ENCODE results near the gene SYTL3. TPM values are rescaled to one million over a fixed set of nuclear protein-coding genes. Genes with fewer than 3 reads are reported as not detected.
A peak's percentile ranks its signal among the peaks of the same experiment; 100 is the strongest.

SYTL3 gene
- total RNA-seq, 1 experiment from 2014 or later, result 0.28 TPM

- DNase-seq (ENCODE audit: low spot score) (peak; percentile 57), ATAC-seq (peak; percentile 76)
- peaks cover 18% of the 10 kb centered on the region for H3K4me1 Mint-ChIP-seq
- peaks cover 51% of the 10 kb centered on the region for H3K36me3 Mint-ChIP-seq
- CTCF ChIA-PET, result interaction anchor here (1.0 to 1.8 kb wide), 4 partner anchors 24 to 415 kb away, joined by 3 to 11 read pairs (median 5); no protein-coding TSS in a partner anchor
- H3K9me3 Mint-ChIP-seq, result no peaks in the 10 kb centered on the region
- no peak overlapping the region for H3K4me3 Mint-ChIP-seq
- no peaks in the 10 kb centered on the region for H3K27me3 Mint-ChIP-seq (ENCODE audit: low read depth)
- peak overlapping the region; percentile 55 for H3K27ac Mint-ChIP-seq
- no peak for TF ChIP-seq SMAD4 (CRISPR knock-in tag; IDR thresholded peaks at IDR 0.05)
- no peak for TF ChIP-seq AR (CRISPR knock-in tag; IDR thresholded peaks at IDR 0.05)
- no peak for TF ChIP-seq FOXK1 (CRISPR knock-in tag; IDR thresholded peaks at IDR 0.05)
- no peak for TF ChIP-seq MYBL2 (CRISPR knock-in tag; IDR thresholded peaks at IDR 0.05)
- POLR2A ChIA-PET, result no interaction called here
These were observed 20.3 kb upstream of the SYTL3 start for GRCh38 chr6:158629367-158630221.

- DNase-seq (ENCODE audit: low spot score) (no peak), ATAC-seq (no peak)
- TF ChIP-seq NR1H2 (CRISPR knock-in tag; IDR thresholded peaks at IDR 0.05), result no peak
- TF ChIP-seq ELF4 (CRISPR knock-in tag; IDR thresholded peaks at IDR 0.05; ENCODE audit: low read depth), result no peak
- TF ChIP-seq SOX15 (CRISPR knock-in tag; IDR thresholded peaks at IDR 0.05), result no peak
- no peak for TF ChIP-seq ZNF219 (CRISPR knock-in tag; IDR thresholded peaks at IDR 0.05; ENCODE audit: borderline replicate concordance)
- no peak for TF ChIP-seq PRDM15 (CRISPR knock-in tag; IDR thresholded peaks at IDR 0.05)
- no peak for TF ChIP-seq E2F1 (CRISPR knock-in tag; IDR thresholded peaks at IDR 0.05)
- no peak for TF ChIP-seq JUN (CRISPR knock-in tag; IDR thresholded peaks at IDR 0.05)
- TF ChIP-seq USF1 (CRISPR knock-in tag; IDR thresholded peaks at IDR 0.05), result no peak
- no peak for TF ChIP-seq CREB1 (CRISPR knock-in tag; IDR thresholded peaks at IDR 0.05)
- no peak for TF ChIP-seq SMAD4 (CRISPR knock-in tag; IDR thresholded peaks at IDR 0.05)
- TF ChIP-seq NR2C2 (CRISPR knock-in tag; IDR thresholded peaks at IDR 0.05), result no peak
- Mint-ChIP-seq H3K27me3 (ENCODE audit: low read depth) (no peaks in the 10 kb centered on the region), H3K4me1 (peaks cover 18% of the 10 kb centered on the region), H3K9me3 (no peaks in the 10 kb centered on the region), H3K27ac (peak overlapping the region; percentile 80), H3K4me3 (no peak overlapping the region), H3K36me3 (peaks cover 52% of the 10 kb centered on the region)
- CTCF ChIA-PET, result no interaction called here
- POLR2A ChIA-PET, result interaction anchor here (0.6 to 1.0 kb wide), 2 partner anchors 14 to 106 kb away, joined by 3 to 4 read pairs; no protein-coding TSS in a partner anchor
These were observed 18.8 kb upstream of the SYTL3 start for GRCh38 chr6:158630938-158631616.

All from WTC11 (cell line).